GM23338 (cell line): Measurements from ENCODE around the gene MEGF8. TPM values are rescaled to one million over a fixed set of nuclear protein-coding genes. Genes with fewer than 3 reads are reported as not detected.

Experiments
- ATAC-seq: fragments of 200-7000 bp; cut with Tn5 transposase; 3 replicates; pipeline ENCODE4 v1.9.1; 2020
- DNase-seq: peaks from one replicate; pipeline ENCODE4 v3.0.0-alpha.2; 2015; ENCODE audit warnings: low spot score
- H2AFZ ChIP-seq: fragments of 200-600 bp; sonication (generic); 2 replicates; pipeline ENCODE4 v1.8.0; 2016; ENCODE audit warnings: antibody characterized with exemption, mild to moderate bottlenecking, moderate library complexity
- H3F3A ChIP-seq: fragments of 200-600 bp; sonication (generic); replicated peaks from 2 replicates; pipeline ENCODE4 v1.8.0; 2017; ENCODE audit warnings: antibody characterized with exemption, mixed run types, low read depth
- H3K27ac ChIP-seq: fragments of 200-600 bp; sonication (generic); 2 replicates; pipeline ENCODE4 v1.6.1; 2016; ENCODE audit warnings: low read depth
- H3K27me3 ChIP-seq: fragments of 200-600 bp; sonication (generic); 2 replicates; pipeline ENCODE4 v1.8.0; 2016; ENCODE audit warnings: mild to moderate bottlenecking, mixed run types, moderate library complexity; ENCODE audit not compliant: insufficient read depth
- H3K36me3 ChIP-seq: fragments of 200-600 bp; sonication (generic); 2 replicates; pipeline ENCODE4 v1.8.0; 2016; ENCODE audit warnings: mild to moderate bottlenecking; ENCODE audit not compliant: insufficient read depth
- H3K4me1 ChIP-seq: fragments of 200-600 bp; sonication (generic); 2 replicates; pipeline ENCODE4 v1.8.0; 2016; ENCODE audit warnings: mild to moderate bottlenecking, moderate library complexity; ENCODE audit not compliant: insufficient read depth
- H3K4me2 ChIP-seq: fragments of 200-600 bp; sonication (generic); 2 replicates; pipeline ENCODE4 v1.7.1; 2017; ENCODE audit warnings: mixed run types
- H3K4me3 ChIP-seq: fragments of 200-600 bp; sonication (generic); 2 replicates; pipeline ENCODE4 v1.6.1; 2016; ENCODE audit warnings: mixed run types
- H3K79me2 ChIP-seq: fragments of 200-600 bp; sonication (generic); replicated peaks from 2 replicates; pipeline ENCODE4 v1.8.0; 2017; ENCODE audit warnings: mild to moderate bottlenecking; ENCODE audit not compliant: insufficient read depth
- H3K9me2 ChIP-seq: fragments of 200-600 bp; sonication (generic); 2 replicates; pipeline ENCODE4 v1.8.0; 2017; ENCODE audit not compliant: insufficient read depth
- H4K20me1 ChIP-seq: fragments of 200-600 bp; sonication (generic); replicated peaks from 2 replicates; pipeline ENCODE4 v1.8.0; 2017; ENCODE audit warnings: mild to moderate bottlenecking; ENCODE audit not compliant: insufficient read depth
- H3K27ac Mint-ChIP-seq: 2 replicates; pipeline ENCODE4 v1.8.0; 2020; ENCODE audit warnings: inconsistent platforms, mild to moderate bottlenecking, moderate library complexity, mixed read lengths
- H3K27me3 Mint-ChIP-seq: 3 replicates; pipeline ENCODE4 v1.8.0; 2022; ENCODE audit warnings: low read depth, mild to moderate bottlenecking, moderate library complexity, mixed read lengths, inconsistent platforms; ENCODE audit not compliant: insufficient read depth, poor library complexity
- H3K36me3 Mint-ChIP-seq: 3 replicates; pipeline ENCODE4 v1.8.0; 2021; ENCODE audit warnings: low read depth, mild to moderate bottlenecking, inconsistent platforms, moderate library complexity, mixed read lengths
- H3K4me1 Mint-ChIP-seq: 3 replicates; pipeline ENCODE4 v1.8.0; 2020; ENCODE audit warnings: mild to moderate bottlenecking, inconsistent platforms, mixed read lengths
- H3K4me3 Mint-ChIP-seq: 3 replicates; pipeline ENCODE4 v1.8.0; 2021; ENCODE audit warnings: moderate library complexity, mild to moderate bottlenecking, inconsistent platforms, mixed read lengths
- H3K9me3 Mint-ChIP-seq: 3 replicates; pipeline ENCODE4 v1.8.0; 2020; ENCODE audit warnings: moderate library complexity, mild to moderate bottlenecking, inconsistent platforms, mixed read lengths
- CREB1 ChIP-seq: fragments of 250-450 bp; sonication (Bioruptor Pico); IDR thresholded peaks from 2 replicates; pipeline ENCODE4 v1.5.0; 2020; ENCODE audit warnings: low read depth, mild to moderate bottlenecking, moderate library complexity
- EZH2 ChIP-seq: fragments of 200-600 bp; sonication (generic); IDR thresholded peaks from one replicate; pipeline ENCODE4 v1.8.0; 2017; ENCODE audit warnings: antibody characterized with exemption, mild to moderate bottlenecking, low read depth; ENCODE audit not compliant: unreplicated experiment
- JUNB ChIP-seq: IDR thresholded peaks from one replicate; pipeline ENCODE4 v1.6.1; 2016; ENCODE audit warnings: antibody characterized with exemption; ENCODE audit not compliant: unreplicated experiment
- POLR2AphosphoS5 ChIP-seq: IDR thresholded peaks from 2 replicates; pipeline ENCODE4 v1.6.1; 2016; ENCODE audit warnings: antibody characterized with exemption, low read depth
- STAT1 ChIP-seq: IDR thresholded peaks from one replicate; pipeline ENCODE4 v1.6.1; 2016; ENCODE audit warnings: antibody characterized with exemption; ENCODE audit not compliant: unreplicated experiment
- ZNF331 ChIP-seq: fragments of 250-450 bp; sonication (Bioruptor Pico); IDR thresholded peaks from 2 replicates; pipeline ENCODE4 v1.5.0; 2020; ENCODE audit warnings: low read depth, mild to moderate bottlenecking, moderate library complexity
- polyA plus RNA-seq: library from polyadenylated mRNA; unstranded; fragments of >200 nt; fragmentation: Nextera tagmentation; extraction: Ambion mirVana; gene quantifications from 2 replicates; pipeline ENCODE4 v1.2.1, GENCODE V29; 2016
- total RNA-seq: library from RNA; depleted of rRNA; stranded (reverse); fragments of >200 nt; shearing (Covaris generic); gene quantifications from 2 replicates; pipeline ENCODE4 v1.2.3, GENCODE V29; 2014
- TF ChIP-seq, protein P1 (sequence below), 2 experiments: fragments of 200-600 bp in 1 of 2; sonication (generic) in 1 of 2; conservative IDR thresholded peaks; 2 replicates each; pipeline versions ENCODE4 v1.5.1 to v1.6.1; 2016 to 2017; ENCODE audit warnings: antibody characterized with exemption in 2 of 2, low read depth in 2 of 2, mild to moderate bottlenecking in 2 of 2, moderate library complexity in 1 of 2
- TF ChIP-seq, protein P2 (sequence below): fragments of 250-450 bp; sonication (Bioruptor Pico); IDR thresholded peaks from 2 replicates; pipeline ENCODE4 v1.5.0; 2020; ENCODE audit warnings: mild to moderate bottlenecking, moderate library complexity

The MEGF8 gene
- total and polyA plus RNA-seq, 2 experiments from 2014 or later, result 6.2 to 40.5 TPM

DNA sequence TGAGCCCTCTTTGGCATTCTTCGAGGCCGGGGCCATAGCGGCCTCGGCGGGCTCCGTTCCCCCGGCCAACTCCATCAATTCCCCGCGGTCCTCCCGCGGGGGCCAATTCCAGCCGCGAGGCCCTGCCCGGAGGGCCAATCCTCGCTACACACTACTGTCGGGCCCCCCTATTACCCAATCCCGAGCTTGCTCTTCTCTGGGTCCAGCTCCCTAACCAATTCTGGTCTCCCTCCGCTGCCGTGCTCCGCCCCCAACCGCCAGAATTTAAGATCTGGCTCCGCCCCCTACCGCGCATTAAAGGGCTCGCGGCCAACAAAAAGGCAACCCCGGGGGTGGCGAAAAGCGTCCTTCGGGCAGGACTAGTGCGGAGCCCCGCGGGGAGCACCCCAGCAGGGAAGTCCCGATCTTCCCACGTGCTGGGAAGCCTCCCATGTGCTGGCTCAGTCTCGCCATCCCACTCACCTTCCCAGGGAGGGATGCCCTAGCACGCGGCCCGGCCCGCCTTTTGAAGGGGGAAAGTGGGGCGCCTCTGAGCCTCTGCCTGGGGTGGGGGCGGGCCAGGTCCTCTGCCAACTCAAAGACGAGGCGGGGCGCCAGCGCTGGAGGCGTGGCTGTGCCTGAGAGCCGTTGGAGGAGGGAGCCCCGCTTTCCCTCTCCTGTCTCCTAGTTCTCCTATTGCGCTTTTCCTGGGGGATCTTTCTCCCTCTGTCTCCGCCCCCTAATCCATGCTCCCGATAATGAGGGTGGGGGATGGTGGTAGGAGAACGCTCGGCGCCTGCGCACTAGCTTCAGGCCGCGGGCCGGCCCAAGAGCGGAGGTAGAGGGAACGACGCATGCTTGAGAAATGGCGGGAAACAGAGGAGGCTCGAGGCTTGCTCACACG lies 98.3 kb downstream of the MEGF8 start:
- Histone ChIP-seq H3K4me3 (peak overlapping the region; percentile 86), H3F3A (peaks cover 25% of the 10 kb centered on the region), H2AFZ (peak overlapping the region; percentile 63), H3K36me3 (no peaks in the 10 kb centered on the region), H3K27me3 (peaks cover 53% of the 10 kb centered on the region), H3K79me2 (no peaks in the 10 kb centered on the region), H3K4me1 (peaks cover 5% of the 10 kb centered on the region; the same call in 1 of the 2 replicates), H3K9me2 (peaks cover 4% of the 10 kb centered on the region; the same call in 1 of the 2 replicates), H3K27ac (no peak overlapping the region), H4K20me1 (peaks cover 18% of the 10 kb centered on the region; the same call in 1 of the 2 replicates), H3K4me2 (peak overlapping the region; percentile 95)
- Mint-ChIP-seq H3K27me3 (peaks cover 66% of the 10 kb centered on the region), H3K4me1 (peaks cover 30% of the 10 kb centered on the region), H3K9me3 (peaks cover 7% of the 10 kb centered on the region; the same call in 2 of the 3 replicates), H3K4me3 (peak overlapping the region; percentile 94), H3K36me3 (peaks cover 5% of the 10 kb centered on the region; the same call in 1 of the 3 replicates), H3K27ac (no peak overlapping the region)
- ATAC-seq (peak; percentile 91), DNase-seq (peak; percentile 99)
- peak; percentile 69 for TF ChIP-seq POLR2AphosphoS5
- TF ChIP-seq JUNB, result no peak
- TF ChIP-seq CREB1, result peak; percentile 47; the same call in 1 of the 2 replicates

DNA sequence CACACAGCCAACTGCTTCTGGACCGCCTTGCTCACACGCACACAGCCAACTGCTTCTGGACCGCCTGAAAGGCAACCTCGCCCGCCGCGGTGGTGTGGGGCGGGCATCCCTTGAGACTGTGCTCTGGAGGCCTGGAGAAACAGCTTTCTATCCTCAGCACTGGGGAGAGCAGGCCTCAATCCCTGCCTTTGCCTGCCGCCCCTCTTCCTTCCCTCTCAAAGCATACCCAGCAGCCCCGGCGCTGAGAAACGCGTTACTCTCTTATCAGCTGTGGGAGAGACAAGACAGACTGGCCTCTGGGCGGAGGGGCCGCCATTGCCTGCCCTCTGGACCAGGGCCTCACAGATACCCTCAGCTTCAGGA lies 98.9 kb downstream of the MEGF8 start:
- Mint-ChIP-seq H3K4me3 (peak overlapping the region; percentile 32; the same call in 1 of the 3 replicates), H3K9me3 (peaks cover 7% of the 10 kb centered on the region; the same call in 2 of the 3 replicates), H3K27me3 (peaks cover 66% of the 10 kb centered on the region), H3K36me3 (peaks cover 4% of the 10 kb centered on the region; the same call in 1 of the 3 replicates), H3K27ac (no peak overlapping the region), H3K4me1 (peaks cover 30% of the 10 kb centered on the region)
- no peak for ATAC-seq
- H3K4me2 ChIP-seq, result 0 out of 2 replicates have a peak overlapping the region, but pooled peaks have one; percentile 38
- H2AFZ ChIP-seq, result peak overlapping the region; percentile 63; the same call in 1 of the 2 replicates
- H3K27me3 ChIP-seq, result peaks cover 55% of the 10 kb centered on the region
- H3F3A ChIP-seq, result peaks cover 25% of the 10 kb centered on the region
- peaks cover 18% of the 10 kb centered on the region; the same call in 1 of the 2 replicates for H4K20me1 ChIP-seq
- H3K79me2 ChIP-seq, result no peaks in the 10 kb centered on the region
- H3K27ac ChIP-seq, result no peak overlapping the region
- no peaks in the 10 kb centered on the region for H3K36me3 ChIP-seq
- no peak overlapping the region for H3K4me3 ChIP-seq
- DNase-seq, result no peak
- H3K9me2 ChIP-seq, result peaks cover 4% of the 10 kb centered on the region; the same call in 1 of the 2 replicates
- H3K4me1 ChIP-seq, result peaks cover 5% of the 10 kb centered on the region; the same call in 1 of the 2 replicates
- TF ChIP-seq STAT1 (no peak), ZNF331 (CRISPR knock-in tag) (no peak), EZH2 (no peak), POLR2AphosphoS5 (no peak), JUNB (no peak)
- TF ChIP-seq, protein P1, sequence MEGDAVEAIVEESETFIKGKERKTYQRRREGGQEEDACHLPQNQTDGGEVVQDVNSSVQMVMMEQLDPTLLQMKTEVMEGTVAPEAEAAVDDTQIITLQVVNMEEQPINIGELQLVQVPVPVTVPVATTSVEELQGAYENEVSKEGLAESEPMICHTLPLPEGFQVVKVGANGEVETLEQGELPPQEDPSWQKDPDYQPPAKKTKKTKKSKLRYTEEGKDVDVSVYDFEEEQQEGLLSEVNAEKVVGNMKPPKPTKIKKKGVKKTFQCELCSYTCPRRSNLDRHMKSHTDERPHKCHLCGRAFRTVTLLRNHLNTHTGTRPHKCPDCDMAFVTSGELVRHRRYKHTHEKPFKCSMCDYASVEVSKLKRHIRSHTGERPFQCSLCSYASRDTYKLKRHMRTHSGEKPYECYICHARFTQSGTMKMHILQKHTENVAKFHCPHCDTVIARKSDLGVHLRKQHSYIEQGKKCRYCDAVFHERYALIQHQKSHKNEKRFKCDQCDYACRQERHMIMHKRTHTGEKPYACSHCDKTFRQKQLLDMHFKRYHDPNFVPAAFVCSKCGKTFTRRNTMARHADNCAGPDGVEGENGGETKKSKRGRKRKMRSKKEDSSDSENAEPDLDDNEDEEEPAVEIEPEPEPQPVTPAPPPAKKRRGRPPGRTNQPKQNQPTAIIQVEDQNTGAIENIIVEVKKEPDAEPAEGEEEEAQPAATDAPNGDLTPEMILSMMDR (conservative IDR thresholded peaks at IDR 0.05; ENCODE audit: low read depth in 2 of 2), result no peak
- TF ChIP-seq, protein P2, sequence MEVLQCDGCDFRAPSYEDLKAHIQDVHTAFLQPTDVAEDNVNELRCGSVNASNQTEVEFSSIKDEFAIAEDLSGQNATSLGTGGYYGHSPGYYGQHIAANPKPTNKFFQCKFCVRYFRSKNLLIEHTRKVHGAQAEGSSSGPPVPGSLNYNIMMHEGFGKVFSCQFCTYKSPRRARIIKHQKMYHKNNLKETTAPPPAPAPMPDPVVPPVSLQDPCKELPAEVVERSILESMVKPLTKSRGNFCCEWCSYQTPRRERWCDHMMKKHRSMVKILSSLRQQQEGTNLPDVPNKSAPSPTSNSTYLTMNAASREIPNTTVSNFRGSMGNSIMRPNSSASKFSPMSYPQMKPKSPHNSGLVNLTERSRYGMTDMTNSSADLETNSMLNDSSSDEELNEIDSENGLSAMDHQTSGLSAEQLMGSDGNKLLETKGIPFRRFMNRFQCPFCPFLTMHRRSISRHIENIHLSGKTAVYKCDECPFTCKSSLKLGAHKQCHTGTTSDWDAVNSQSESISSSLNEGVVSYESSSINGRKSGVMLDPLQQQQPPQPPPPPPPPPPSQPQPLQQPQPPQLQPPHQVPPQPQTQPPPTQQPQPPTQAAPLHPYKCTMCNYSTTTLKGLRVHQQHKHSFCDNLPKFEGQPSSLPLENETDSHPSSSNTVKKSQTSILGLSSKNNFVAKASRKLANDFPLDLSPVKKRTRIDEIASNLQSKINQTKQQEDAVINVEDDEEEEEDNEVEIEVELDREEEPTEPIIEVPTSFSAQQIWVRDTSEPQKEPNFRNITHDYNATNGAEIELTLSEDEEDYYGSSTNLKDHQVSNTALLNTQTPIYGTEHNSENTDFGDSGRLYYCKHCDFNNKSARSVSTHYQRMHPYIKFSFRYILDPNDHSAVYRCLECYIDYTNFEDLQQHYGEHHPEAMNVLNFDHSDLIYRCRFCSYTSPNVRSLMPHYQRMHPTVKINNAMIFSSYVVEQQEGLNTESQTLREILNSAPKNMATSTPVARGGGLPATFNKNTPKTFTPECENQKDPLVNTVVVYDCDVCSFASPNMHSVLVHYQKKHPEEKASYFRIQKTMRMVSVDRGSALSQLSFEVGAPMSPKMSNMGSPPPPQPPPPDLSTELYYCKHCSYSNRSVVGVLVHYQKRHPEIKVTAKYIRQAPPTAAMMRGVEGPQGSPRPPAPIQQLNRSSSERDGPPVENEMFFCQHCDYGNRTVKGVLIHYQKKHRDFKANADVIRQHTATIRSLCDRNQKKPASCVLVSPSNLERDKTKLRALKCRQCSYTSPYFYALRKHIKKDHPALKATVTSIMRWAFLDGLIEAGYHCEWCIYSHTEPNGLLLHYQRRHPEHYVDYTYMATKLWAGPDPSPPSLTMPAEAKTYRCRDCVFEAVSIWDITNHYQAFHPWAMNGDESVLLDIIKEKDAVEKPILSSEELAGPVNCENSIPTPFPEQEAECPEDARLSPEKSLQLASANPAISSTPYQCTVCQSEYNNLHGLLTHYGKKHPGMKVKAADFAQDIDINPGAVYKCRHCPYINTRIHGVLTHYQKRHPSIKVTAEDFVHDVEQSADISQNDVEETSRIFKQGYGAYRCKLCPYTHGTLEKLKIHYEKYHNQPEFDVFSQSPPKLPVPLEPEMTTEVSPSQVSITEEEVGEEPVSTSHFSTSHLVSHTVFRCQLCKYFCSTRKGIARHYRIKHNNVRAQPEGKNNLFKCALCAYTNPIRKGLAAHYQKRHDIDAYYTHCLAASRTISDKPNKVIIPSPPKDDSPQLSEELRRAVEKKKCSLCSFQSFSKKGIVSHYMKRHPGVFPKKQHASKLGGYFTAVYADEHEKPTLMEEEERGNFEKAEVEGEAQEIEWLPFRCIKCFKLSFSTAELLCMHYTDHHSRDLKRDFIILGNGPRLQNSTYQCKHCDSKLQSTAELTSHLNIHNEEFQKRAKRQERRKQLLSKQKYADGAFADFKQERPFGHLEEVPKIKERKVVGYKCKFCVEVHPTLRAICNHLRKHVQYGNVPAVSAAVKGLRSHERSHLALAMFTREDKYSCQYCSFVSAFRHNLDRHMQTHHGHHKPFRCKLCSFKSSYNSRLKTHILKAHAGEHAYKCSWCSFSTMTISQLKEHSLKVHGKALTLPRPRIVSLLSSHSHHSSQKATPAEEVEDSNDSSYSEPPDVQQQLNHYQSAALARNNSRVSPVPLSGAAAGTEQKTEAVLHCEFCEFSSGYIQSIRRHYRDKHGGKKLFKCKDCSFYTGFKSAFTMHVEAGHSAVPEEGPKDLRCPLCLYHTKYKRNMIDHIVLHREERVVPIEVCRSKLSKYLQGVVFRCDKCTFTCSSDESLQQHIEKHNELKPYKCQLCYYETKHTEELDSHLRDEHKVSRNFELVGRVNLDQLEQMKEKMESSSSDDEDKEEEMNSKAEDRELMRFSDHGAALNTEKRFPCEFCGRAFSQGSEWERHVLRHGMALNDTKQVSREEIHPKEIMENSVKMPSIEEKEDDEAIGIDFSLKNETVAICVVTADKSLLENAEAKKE (CRISPR knock-in tag), result no peak
